ENCODE data around the gene NOB1. TPM values are rescaled to one million over a fixed set of nuclear protein-coding genes. Genes with fewer than 3 reads are reported as not detected.

Gene NOB1
- total and polyA plus RNA-seq, 2 experiments from 2014 or later, result 41.4 to 56.6 TPM

GRCh38 chr16:69693916-69694315, 60.8 kb downstream of the NOB1 start:
- no peak overlapping the region for H3K4me3 Mint-ChIP-seq
- H4K20me1 ChIP-seq (replicated peaks; ENCODE audit: insufficient read depth), result no peaks in the 10 kb centered on the region
- H3K9me3 Mint-ChIP-seq, result no peaks in the 10 kb centered on the region
- H3K9me2 ChIP-seq (ENCODE audit: insufficient read depth), result no peaks in the 10 kb centered on the region
- peaks cover 34% of the 10 kb centered on the region for H3K36me3 Mint-ChIP-seq (ENCODE audit: low read depth)
- H3K4me1 ChIP-seq (ENCODE audit: insufficient read depth), result no peaks in the 10 kb centered on the region
- H3K27ac ChIP-seq (ENCODE audit: low read depth), result no peak overlapping the region
- no peak overlapping the region for H2AFZ ChIP-seq
- DNase-seq (ENCODE audit: low spot score) (no peak), ATAC-seq (no peak)
- no peaks in the 10 kb centered on the region for H3F3A ChIP-seq (replicated peaks; ENCODE audit: low read depth)
- H3K27me3 ChIP-seq (ENCODE audit: insufficient read depth), result no peaks in the 10 kb centered on the region
- H3K27me3 Mint-ChIP-seq (ENCODE audit: insufficient read depth, low read depth, poor library complexity), result no peaks in the 10 kb centered on the region
- H3K4me3 ChIP-seq, result no peak overlapping the region
- H3K4me1 Mint-ChIP-seq, result peaks cover 3% of the 10 kb centered on the region; the same call in 1 of the 3 replicates
- H3K4me2 ChIP-seq, result no peak overlapping the region
- no peaks in the 10 kb centered on the region for H3K79me2 ChIP-seq (replicated peaks; ENCODE audit: insufficient read depth)
- no peak for TF ChIP-seq POLR2AphosphoS5 (IDR thresholded peaks at IDR 0.05; ENCODE audit: low read depth)
- TF ChIP-seq, protein P1, sequence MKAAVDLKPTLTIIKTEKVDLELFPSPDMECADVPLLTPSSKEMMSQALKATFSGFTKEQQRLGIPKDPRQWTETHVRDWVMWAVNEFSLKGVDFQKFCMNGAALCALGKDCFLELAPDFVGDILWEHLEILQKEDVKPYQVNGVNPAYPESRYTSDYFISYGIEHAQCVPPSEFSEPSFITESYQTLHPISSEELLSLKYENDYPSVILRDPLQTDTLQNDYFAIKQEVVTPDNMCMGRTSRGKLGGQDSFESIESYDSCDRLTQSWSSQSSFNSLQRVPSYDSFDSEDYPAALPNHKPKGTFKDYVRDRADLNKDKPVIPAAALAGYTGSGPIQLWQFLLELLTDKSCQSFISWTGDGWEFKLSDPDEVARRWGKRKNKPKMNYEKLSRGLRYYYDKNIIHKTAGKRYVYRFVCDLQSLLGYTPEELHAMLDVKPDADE (IDR thresholded peaks at IDR 0.05), result no peak
- TF ChIP-seq EZH2phosphoT487 (IDR thresholded peaks at IDR 0.05; ENCODE audit: unreplicated experiment), result no peak
- TF ChIP-seq, protein P2, sequence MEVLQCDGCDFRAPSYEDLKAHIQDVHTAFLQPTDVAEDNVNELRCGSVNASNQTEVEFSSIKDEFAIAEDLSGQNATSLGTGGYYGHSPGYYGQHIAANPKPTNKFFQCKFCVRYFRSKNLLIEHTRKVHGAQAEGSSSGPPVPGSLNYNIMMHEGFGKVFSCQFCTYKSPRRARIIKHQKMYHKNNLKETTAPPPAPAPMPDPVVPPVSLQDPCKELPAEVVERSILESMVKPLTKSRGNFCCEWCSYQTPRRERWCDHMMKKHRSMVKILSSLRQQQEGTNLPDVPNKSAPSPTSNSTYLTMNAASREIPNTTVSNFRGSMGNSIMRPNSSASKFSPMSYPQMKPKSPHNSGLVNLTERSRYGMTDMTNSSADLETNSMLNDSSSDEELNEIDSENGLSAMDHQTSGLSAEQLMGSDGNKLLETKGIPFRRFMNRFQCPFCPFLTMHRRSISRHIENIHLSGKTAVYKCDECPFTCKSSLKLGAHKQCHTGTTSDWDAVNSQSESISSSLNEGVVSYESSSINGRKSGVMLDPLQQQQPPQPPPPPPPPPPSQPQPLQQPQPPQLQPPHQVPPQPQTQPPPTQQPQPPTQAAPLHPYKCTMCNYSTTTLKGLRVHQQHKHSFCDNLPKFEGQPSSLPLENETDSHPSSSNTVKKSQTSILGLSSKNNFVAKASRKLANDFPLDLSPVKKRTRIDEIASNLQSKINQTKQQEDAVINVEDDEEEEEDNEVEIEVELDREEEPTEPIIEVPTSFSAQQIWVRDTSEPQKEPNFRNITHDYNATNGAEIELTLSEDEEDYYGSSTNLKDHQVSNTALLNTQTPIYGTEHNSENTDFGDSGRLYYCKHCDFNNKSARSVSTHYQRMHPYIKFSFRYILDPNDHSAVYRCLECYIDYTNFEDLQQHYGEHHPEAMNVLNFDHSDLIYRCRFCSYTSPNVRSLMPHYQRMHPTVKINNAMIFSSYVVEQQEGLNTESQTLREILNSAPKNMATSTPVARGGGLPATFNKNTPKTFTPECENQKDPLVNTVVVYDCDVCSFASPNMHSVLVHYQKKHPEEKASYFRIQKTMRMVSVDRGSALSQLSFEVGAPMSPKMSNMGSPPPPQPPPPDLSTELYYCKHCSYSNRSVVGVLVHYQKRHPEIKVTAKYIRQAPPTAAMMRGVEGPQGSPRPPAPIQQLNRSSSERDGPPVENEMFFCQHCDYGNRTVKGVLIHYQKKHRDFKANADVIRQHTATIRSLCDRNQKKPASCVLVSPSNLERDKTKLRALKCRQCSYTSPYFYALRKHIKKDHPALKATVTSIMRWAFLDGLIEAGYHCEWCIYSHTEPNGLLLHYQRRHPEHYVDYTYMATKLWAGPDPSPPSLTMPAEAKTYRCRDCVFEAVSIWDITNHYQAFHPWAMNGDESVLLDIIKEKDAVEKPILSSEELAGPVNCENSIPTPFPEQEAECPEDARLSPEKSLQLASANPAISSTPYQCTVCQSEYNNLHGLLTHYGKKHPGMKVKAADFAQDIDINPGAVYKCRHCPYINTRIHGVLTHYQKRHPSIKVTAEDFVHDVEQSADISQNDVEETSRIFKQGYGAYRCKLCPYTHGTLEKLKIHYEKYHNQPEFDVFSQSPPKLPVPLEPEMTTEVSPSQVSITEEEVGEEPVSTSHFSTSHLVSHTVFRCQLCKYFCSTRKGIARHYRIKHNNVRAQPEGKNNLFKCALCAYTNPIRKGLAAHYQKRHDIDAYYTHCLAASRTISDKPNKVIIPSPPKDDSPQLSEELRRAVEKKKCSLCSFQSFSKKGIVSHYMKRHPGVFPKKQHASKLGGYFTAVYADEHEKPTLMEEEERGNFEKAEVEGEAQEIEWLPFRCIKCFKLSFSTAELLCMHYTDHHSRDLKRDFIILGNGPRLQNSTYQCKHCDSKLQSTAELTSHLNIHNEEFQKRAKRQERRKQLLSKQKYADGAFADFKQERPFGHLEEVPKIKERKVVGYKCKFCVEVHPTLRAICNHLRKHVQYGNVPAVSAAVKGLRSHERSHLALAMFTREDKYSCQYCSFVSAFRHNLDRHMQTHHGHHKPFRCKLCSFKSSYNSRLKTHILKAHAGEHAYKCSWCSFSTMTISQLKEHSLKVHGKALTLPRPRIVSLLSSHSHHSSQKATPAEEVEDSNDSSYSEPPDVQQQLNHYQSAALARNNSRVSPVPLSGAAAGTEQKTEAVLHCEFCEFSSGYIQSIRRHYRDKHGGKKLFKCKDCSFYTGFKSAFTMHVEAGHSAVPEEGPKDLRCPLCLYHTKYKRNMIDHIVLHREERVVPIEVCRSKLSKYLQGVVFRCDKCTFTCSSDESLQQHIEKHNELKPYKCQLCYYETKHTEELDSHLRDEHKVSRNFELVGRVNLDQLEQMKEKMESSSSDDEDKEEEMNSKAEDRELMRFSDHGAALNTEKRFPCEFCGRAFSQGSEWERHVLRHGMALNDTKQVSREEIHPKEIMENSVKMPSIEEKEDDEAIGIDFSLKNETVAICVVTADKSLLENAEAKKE (CRISPR knock-in tag; IDR thresholded peaks at IDR 0.05), result no peak
- no peak for TF ChIP-seq STAT1 (IDR thresholded peaks at IDR 0.05; ENCODE audit: unreplicated experiment)
- TF ChIP-seq JUNB (IDR thresholded peaks at IDR 0.05; ENCODE audit: unreplicated experiment), result no peak
- TF ChIP-seq EZH2 (IDR thresholded peaks at IDR 0.05; ENCODE audit: low read depth, unreplicated experiment), result no peak
- TF ChIP-seq ZNF331 (CRISPR knock-in tag; IDR thresholded peaks at IDR 0.05; ENCODE audit: low read depth), result no peak
- peaks cover 13% of the 10 kb centered on the region; the same call in 1 of the 2 replicates for H3K36me3 ChIP-seq (ENCODE audit: insufficient read depth)
- H3K27ac Mint-ChIP-seq, result no peak overlapping the region
